OCI-LY7 (cell line): ENCODE measurements around the gene GLE1. TPM values are rescaled to one million over a fixed set of nuclear protein-coding genes. Genes with fewer than 3 reads are reported as not detected.

Experiments used
- BruUV-seq: library from RNA; stranded (reverse); fragments of 400-500 nt; replicated peaks from 2 replicates; lab custom pipeline; 2021; lab: Mats Ljungman, UMichigan
- CTCF ChIA-PET: fragments of 300-600 bp; sonication (Branson Sonifier 250); formaldehyde crosslinking; loops from one replicate; lab custom pipeline; 2022; ENCODE audit warnings: antibody characterized with exemption; ENCODE audit not compliant: unreplicated experiment; lab: Charles Lee
- POLR2A ChIA-PET: fragments of 300-600 bp; sonication (Branson Sonifier 250); formaldehyde crosslinking; loops from one replicate; lab custom pipeline; 2022; ENCODE audit warnings: antibody characterized with exemption; lab: Charles Lee
- DNase-seq: peaks from one replicate; pipeline ENCODE4 v3.0.0-alpha.2; 2015; ENCODE audit warnings: low spot score
- H2AFZ ChIP-seq: fragments of 200-600 bp; sonication (generic), shearing (Covaris generic); 2 replicates; pipeline ENCODE4 v1.6.1; 2014; ENCODE audit warnings: mild to moderate bottlenecking, antibody characterized with exemption, low read length, moderate library complexity
- H3K27ac ChIP-seq: fragments of 200-600 bp; sonication (generic); 2 replicates; pipeline ENCODE4 v1.5.1; 2014; ENCODE audit warnings: mixed run types, low read depth, mild to moderate bottlenecking, moderate library complexity, low read length, inconsistent platforms; ENCODE audit not compliant: poor library complexity, severe bottlenecking
- H3K36me3 ChIP-seq: fragments of 200-600 bp; sonication (generic); 2 replicates; pipeline ENCODE4 v1.6.1; 2014; ENCODE audit warnings: mild to moderate bottlenecking, antibody characterized with exemption, low read length, moderate library complexity, mixed read lengths; ENCODE audit not compliant: insufficient read depth
- H3K4me1 ChIP-seq: fragments of 200-600 bp; sonication (generic); 2 replicates; pipeline ENCODE4 v1.5.1; 2014; ENCODE audit warnings: mild to moderate bottlenecking, low read length; ENCODE audit not compliant: insufficient read depth, poor library complexity, severe bottlenecking
- H3K4me2 ChIP-seq: fragments of 200-600 bp; sonication (generic); 2 replicates; pipeline ENCODE4 v1.6.1; 2014; ENCODE audit warnings: mild to moderate bottlenecking, low read length
- H3K4me3 ChIP-seq: fragments of 200-600 bp; sonication (generic); 2 replicates; pipeline ENCODE4 v1.5.1; 2014; ENCODE audit warnings: mild to moderate bottlenecking, low read depth, low read length; ENCODE audit not compliant: poor library complexity, severe bottlenecking
- H3K79me2 ChIP-seq: fragments of 200-600 bp; sonication (generic); 2 replicates; pipeline ENCODE4 v1.6.1; 2016; ENCODE audit warnings: low read depth, mild to moderate bottlenecking, low read length, moderate library complexity, mixed read lengths; ENCODE audit not compliant: insufficient read depth
- H3K9me2 ChIP-seq: fragments of 200-600 bp; sonication (generic); 2 replicates; pipeline ENCODE4 v1.6.1; 2016; ENCODE audit warnings: mild to moderate bottlenecking, low read length, mixed read lengths; ENCODE audit not compliant: insufficient read depth
- H3K9me3 ChIP-seq: fragments of 200-600 bp; sonication (generic); 2 replicates; pipeline ENCODE4 v1.6.1; 2014; ENCODE audit warnings: mild to moderate bottlenecking, mixed run types, low read length, mixed read lengths
- H4K20me1 ChIP-seq: fragments of 200-600 bp; sonication (generic); 2 replicates; pipeline ENCODE4 v1.6.1; 2014; ENCODE audit warnings: mild to moderate bottlenecking, antibody characterized with exemption, low read length, moderate library complexity, mixed read lengths; ENCODE audit not compliant: insufficient read depth
- EZH2phosphoT487 ChIP-seq: fragments of 200-600 bp; sonication (generic); IDR thresholded peaks from 2 replicates; pipeline ENCODE4 v1.6.1; 2018; ENCODE audit warnings: low read depth, borderline replicate concordance, mild to moderate bottlenecking, mixed run types, antibody characterized with exemption, low read length, moderate library complexity, mixed read lengths
- intact Hi-C: fragments of 100-400 bp; cut with micrococcal nuclease; formaldehyde crosslinking; loops from one replicate; pipeline ENCODE4 v1.10.0; 2022; ENCODE audit not compliant: unreplicated experiment
- total RNA-seq, 2 experiments: library from RNA; depleted of rRNA in 1 of 2; stranded (reverse); fragments of >200 nt in 1 of 2; shearing (Covaris generic) in 1 of 2; gene quantifications; 2 replicates each; pipeline ENCODE4 v1.2.3, GENCODE V29; 2014 to 2022
- TF ChIP-seq, protein P1 (sequence below): fragments of 200-600 bp; sonication (generic); conservative IDR thresholded peaks from 2 replicates; pipeline ENCODE4 v1.5.1; 2014; ENCODE audit warnings: mild to moderate bottlenecking, antibody characterized with exemption, low read length, moderate library complexity, mixed read lengths

GLE1 gene
- total RNA-seq, 2 experiments from 2014 or later: 30.8 to 45.2 TPM

DNA sequence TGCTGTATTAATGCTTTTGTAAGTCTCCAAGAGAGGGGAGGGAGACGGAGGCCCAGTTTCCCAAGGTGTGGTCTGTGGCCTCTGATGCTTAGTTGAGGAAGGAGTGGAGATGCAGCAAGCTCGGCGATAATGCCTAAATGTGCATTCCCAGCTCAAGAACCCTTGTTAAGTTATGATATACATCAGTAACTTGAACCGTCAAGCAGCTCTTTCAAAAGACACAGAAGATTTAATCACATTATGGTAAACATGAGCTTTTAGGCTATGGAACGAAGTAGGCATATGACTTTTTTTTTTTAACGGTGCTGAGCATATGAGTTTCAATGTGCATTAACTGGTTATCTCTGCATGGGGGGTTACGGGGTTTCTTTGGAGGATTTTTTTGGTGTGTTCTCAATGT, 22.3 kb upstream of the GLE1 start:
- H3K4me3 ChIP-seq: no peak overlapping the region
- H3K9me3 ChIP-seq: no peaks in the 10 kb centered on the region
- no peak overlapping the region for H2AFZ ChIP-seq
- CTCF ChIA-PET: no interaction called here
- intact Hi-C loops: no loop called here
- H3K36me3 ChIP-seq: peaks cover 93% of the 10 kb centered on the region
- POLR2A ChIA-PET: interaction anchor here (0.5 kb wide), 1 partner anchor 162 kb away, joined by 4 read pairs; no protein-coding TSS in a partner anchor
- H3K9me2 ChIP-seq: no peaks in the 10 kb centered on the region
- DNase-seq: no peak
- TF ChIP-seq, protein P1, sequence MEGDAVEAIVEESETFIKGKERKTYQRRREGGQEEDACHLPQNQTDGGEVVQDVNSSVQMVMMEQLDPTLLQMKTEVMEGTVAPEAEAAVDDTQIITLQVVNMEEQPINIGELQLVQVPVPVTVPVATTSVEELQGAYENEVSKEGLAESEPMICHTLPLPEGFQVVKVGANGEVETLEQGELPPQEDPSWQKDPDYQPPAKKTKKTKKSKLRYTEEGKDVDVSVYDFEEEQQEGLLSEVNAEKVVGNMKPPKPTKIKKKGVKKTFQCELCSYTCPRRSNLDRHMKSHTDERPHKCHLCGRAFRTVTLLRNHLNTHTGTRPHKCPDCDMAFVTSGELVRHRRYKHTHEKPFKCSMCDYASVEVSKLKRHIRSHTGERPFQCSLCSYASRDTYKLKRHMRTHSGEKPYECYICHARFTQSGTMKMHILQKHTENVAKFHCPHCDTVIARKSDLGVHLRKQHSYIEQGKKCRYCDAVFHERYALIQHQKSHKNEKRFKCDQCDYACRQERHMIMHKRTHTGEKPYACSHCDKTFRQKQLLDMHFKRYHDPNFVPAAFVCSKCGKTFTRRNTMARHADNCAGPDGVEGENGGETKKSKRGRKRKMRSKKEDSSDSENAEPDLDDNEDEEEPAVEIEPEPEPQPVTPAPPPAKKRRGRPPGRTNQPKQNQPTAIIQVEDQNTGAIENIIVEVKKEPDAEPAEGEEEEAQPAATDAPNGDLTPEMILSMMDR: no peak
- no peak for TF ChIP-seq EZH2phosphoT487
- H4K20me1 ChIP-seq: no peaks in the 10 kb centered on the region
- no peak overlapping the region for H3K4me2 ChIP-seq
- no peak overlapping the region for H3K27ac ChIP-seq
- H3K4me1 ChIP-seq: no peaks in the 10 kb centered on the region
- BruUV-seq: no TSS peak
- no peaks in the 10 kb centered on the region for H3K79me2 ChIP-seq

DNA sequence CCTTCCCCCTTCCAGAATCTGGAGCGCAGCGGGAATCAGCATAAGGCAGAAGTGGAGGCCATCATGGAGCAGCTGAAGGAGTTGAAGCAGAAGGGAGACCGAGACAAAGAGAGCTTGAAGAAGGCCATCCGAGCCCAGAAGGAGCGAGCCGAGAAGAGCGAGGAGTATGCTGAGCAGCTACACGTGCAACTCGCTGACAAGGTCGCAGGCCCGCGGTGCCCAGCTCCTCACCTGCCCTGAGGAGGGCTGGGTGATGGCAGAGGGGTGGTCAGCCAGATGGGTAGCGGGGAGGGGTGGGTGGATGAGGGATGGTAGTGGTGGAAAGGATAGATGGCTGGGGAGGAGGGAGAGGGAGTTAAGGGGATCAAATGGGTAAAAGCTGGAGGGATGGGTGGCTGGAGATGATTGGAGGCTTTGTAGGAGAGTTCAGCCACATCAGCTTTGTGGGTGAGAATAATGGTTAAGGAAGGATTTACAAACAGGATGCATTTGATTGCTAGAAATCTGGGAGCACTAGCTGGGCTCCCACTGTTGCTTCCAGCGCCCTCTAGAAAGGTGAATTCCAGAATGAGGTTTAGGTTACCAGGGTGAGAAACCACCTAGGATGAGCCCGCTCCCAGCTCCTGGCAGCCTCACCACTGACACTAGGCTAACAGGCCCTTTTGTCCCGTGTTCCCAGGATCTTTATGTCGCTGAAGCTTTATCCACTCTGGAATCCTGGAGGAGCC, 19.7 kb upstream of the GLE1 start:
- Histone ChIP-seq H4K20me1 (no peaks in the 10 kb centered on the region), H3K4me2 (no peak overlapping the region), H3K9me3 (no peaks in the 10 kb centered on the region), H3K4me1 (no peaks in the 10 kb centered on the region), H3K79me2 (no peaks in the 10 kb centered on the region), H3K9me2 (no peaks in the 10 kb centered on the region), H3K27ac (no peak overlapping the region), H3K4me3 (no peak overlapping the region), H3K36me3 (peaks cover 92% of the 10 kb centered on the region), H2AFZ (no peak overlapping the region)
- no peak for DNase-seq
- no TSS peak for BruUV-seq
- CTCF ChIA-PET: no interaction called here
- intact Hi-C loops: no loop called here
- TF ChIP-seq, protein P1: no peak
- TF ChIP-seq EZH2phosphoT487: no peak
- POLR2A ChIA-PET: interaction anchor here (0.6 kb wide), 1 partner anchor 120 kb away, joined by 4 read pairs; no protein-coding TSS in a partner anchor

DNA sequence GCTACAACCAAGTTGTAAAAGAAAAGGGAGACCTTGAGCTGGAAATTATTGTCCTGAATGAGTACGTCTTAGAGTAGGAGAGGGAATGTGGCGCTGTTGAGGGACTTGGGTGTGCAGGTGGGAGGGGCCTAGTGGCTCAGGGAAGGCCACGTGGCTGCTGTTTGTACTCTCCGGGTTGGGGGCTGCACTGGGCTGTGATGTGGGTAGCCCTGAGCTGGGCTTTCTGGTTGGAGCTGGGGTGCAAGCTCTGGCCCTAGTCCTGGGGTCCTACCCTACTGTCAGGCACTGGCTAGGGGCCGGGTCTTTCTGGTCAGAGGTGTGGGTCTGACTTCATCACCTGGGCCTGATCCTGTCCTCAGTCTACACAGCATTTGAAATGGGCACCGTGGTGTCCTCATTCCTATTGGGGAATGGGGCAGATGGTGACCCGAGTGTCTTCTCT, 19.1 kb upstream of the GLE1 start:
- Histone ChIP-seq H3K36me3 (peaks cover 92% of the 10 kb centered on the region), H2AFZ (no peak overlapping the region), H4K20me1 (no peaks in the 10 kb centered on the region), H3K4me3 (no peak overlapping the region), H3K4me2 (no peak overlapping the region), H3K9me2 (no peaks in the 10 kb centered on the region), H3K27ac (no peak overlapping the region), H3K79me2 (no peaks in the 10 kb centered on the region), H3K9me3 (no peaks in the 10 kb centered on the region), H3K4me1 (no peaks in the 10 kb centered on the region)
- DNase-seq: no peak
- ChIA-PET POLR2A (interaction anchor here (0.5 kb wide), 1 partner anchor 15 kb away, joined by 3 read pairs; no protein-coding TSS in a partner anchor), CTCF (interaction anchor here (0.5 kb wide), 1 partner anchor 12 kb away, joined by 3 read pairs; no protein-coding TSS in a partner anchor)
- BruUV-seq: no TSS peak
- intact Hi-C loops: no loop called here
- TF ChIP-seq, protein P1: no peak
- TF ChIP-seq EZH2phosphoT487: no peak
